GM23338 (cell line): Measurements from ENCODE around the gene BICC1. TPM values are rescaled to one million over a fixed set of nuclear protein-coding genes. Genes with fewer than 3 reads are reported as not detected.

Experiments used
- ATAC-seq: fragments of 200-7000 bp; cut with Tn5 transposase; 3 replicates; pipeline ENCODE4 v1.9.1; 2020
- DNase-seq: peaks from one replicate; pipeline ENCODE4 v3.0.0-alpha.2; 2015; ENCODE audit warnings: low spot score
- H2AFZ ChIP-seq: fragments of 200-600 bp; sonication (generic); 2 replicates; pipeline ENCODE4 v1.8.0; 2016; ENCODE audit warnings: antibody characterized with exemption, mild to moderate bottlenecking, moderate library complexity
- H3F3A ChIP-seq: fragments of 200-600 bp; sonication (generic); replicated peaks from 2 replicates; pipeline ENCODE4 v1.8.0; 2017; ENCODE audit warnings: antibody characterized with exemption, mixed run types, low read depth
- H3K27ac ChIP-seq: fragments of 200-600 bp; sonication (generic); 2 replicates; pipeline ENCODE4 v1.6.1; 2016; ENCODE audit warnings: low read depth
- H3K27me3 ChIP-seq: fragments of 200-600 bp; sonication (generic); 2 replicates; pipeline ENCODE4 v1.8.0; 2016; ENCODE audit warnings: mild to moderate bottlenecking, mixed run types, moderate library complexity; ENCODE audit not compliant: insufficient read depth
- H3K36me3 ChIP-seq: fragments of 200-600 bp; sonication (generic); 2 replicates; pipeline ENCODE4 v1.8.0; 2016; ENCODE audit warnings: mild to moderate bottlenecking; ENCODE audit not compliant: insufficient read depth
- H3K4me1 ChIP-seq: fragments of 200-600 bp; sonication (generic); 2 replicates; pipeline ENCODE4 v1.8.0; 2016; ENCODE audit warnings: mild to moderate bottlenecking, moderate library complexity; ENCODE audit not compliant: insufficient read depth
- H3K4me2 ChIP-seq: fragments of 200-600 bp; sonication (generic); 2 replicates; pipeline ENCODE4 v1.7.1; 2017; ENCODE audit warnings: mixed run types
- H3K4me3 ChIP-seq: fragments of 200-600 bp; sonication (generic); 2 replicates; pipeline ENCODE4 v1.6.1; 2016; ENCODE audit warnings: mixed run types
- H3K79me2 ChIP-seq: fragments of 200-600 bp; sonication (generic); replicated peaks from 2 replicates; pipeline ENCODE4 v1.8.0; 2017; ENCODE audit warnings: mild to moderate bottlenecking; ENCODE audit not compliant: insufficient read depth
- H3K9me2 ChIP-seq: fragments of 200-600 bp; sonication (generic); 2 replicates; pipeline ENCODE4 v1.8.0; 2017; ENCODE audit not compliant: insufficient read depth
- H4K20me1 ChIP-seq: fragments of 200-600 bp; sonication (generic); replicated peaks from 2 replicates; pipeline ENCODE4 v1.8.0; 2017; ENCODE audit warnings: mild to moderate bottlenecking; ENCODE audit not compliant: insufficient read depth
- H3K27ac Mint-ChIP-seq: 2 replicates; pipeline ENCODE4 v1.8.0; 2020; ENCODE audit warnings: inconsistent platforms, mild to moderate bottlenecking, moderate library complexity, mixed read lengths
- H3K27me3 Mint-ChIP-seq: 3 replicates; pipeline ENCODE4 v1.8.0; 2022; ENCODE audit warnings: low read depth, mild to moderate bottlenecking, moderate library complexity, mixed read lengths, inconsistent platforms; ENCODE audit not compliant: insufficient read depth, poor library complexity
- H3K36me3 Mint-ChIP-seq: 3 replicates; pipeline ENCODE4 v1.8.0; 2021; ENCODE audit warnings: low read depth, mild to moderate bottlenecking, inconsistent platforms, moderate library complexity, mixed read lengths
- H3K4me1 Mint-ChIP-seq: 3 replicates; pipeline ENCODE4 v1.8.0; 2020; ENCODE audit warnings: mild to moderate bottlenecking, inconsistent platforms, mixed read lengths
- H3K4me3 Mint-ChIP-seq: 3 replicates; pipeline ENCODE4 v1.8.0; 2021; ENCODE audit warnings: moderate library complexity, mild to moderate bottlenecking, inconsistent platforms, mixed read lengths
- H3K9me3 Mint-ChIP-seq: 3 replicates; pipeline ENCODE4 v1.8.0; 2020; ENCODE audit warnings: moderate library complexity, mild to moderate bottlenecking, inconsistent platforms, mixed read lengths
- EZH2 ChIP-seq: fragments of 200-600 bp; sonication (generic); IDR thresholded peaks from one replicate; pipeline ENCODE4 v1.8.0; 2017; ENCODE audit warnings: antibody characterized with exemption, mild to moderate bottlenecking, low read depth; ENCODE audit not compliant: unreplicated experiment
- NANOG ChIP-seq: IDR thresholded peaks from 2 replicates; pipeline ENCODE4 v1.6.1; 2016; ENCODE audit warnings: antibody characterized with exemption, borderline replicate concordance
- POLR2AphosphoS5 ChIP-seq: IDR thresholded peaks from 2 replicates; pipeline ENCODE4 v1.6.1; 2016; ENCODE audit warnings: antibody characterized with exemption, low read depth
- STAT1 ChIP-seq: IDR thresholded peaks from one replicate; pipeline ENCODE4 v1.6.1; 2016; ENCODE audit warnings: antibody characterized with exemption; ENCODE audit not compliant: unreplicated experiment
- ZNF114 ChIP-seq: fragments of 250-450 bp; sonication (Bioruptor Pico); IDR thresholded peaks from 2 replicates; pipeline ENCODE4 v1.5.0; 2020; ENCODE audit warnings: mild to moderate bottlenecking, moderate library complexity
- polyA plus RNA-seq: library from polyadenylated mRNA; unstranded; fragments of >200 nt; fragmentation: Nextera tagmentation; extraction: Ambion mirVana; gene quantifications from 2 replicates; pipeline ENCODE4 v1.2.1, GENCODE V29; 2016
- total RNA-seq: library from RNA; depleted of rRNA; stranded (reverse); fragments of >200 nt; shearing (Covaris generic); gene quantifications from 2 replicates; pipeline ENCODE4 v1.2.3, GENCODE V29; 2014
- TF ChIP-seq, protein P1 (sequence below), 2 experiments: fragments of 200-600 bp in 1 of 2; sonication (generic) in 1 of 2; conservative IDR thresholded peaks; 2 replicates each; pipeline versions ENCODE4 v1.5.1 to v1.6.1; 2016 to 2017; ENCODE audit warnings: antibody characterized with exemption in 2 of 2, low read depth in 2 of 2, mild to moderate bottlenecking in 2 of 2, moderate library complexity in 1 of 2
- TF ChIP-seq, protein P2 (sequence below): fragments of 250-450 bp; sonication (Bioruptor Pico); IDR thresholded peaks from 2 replicates; pipeline ENCODE4 v1.5.0; 2020; ENCODE audit warnings: mild to moderate bottlenecking, moderate library complexity
- TF ChIP-seq, protein P3 (sequence below): IDR thresholded peaks from 2 replicates; pipeline ENCODE4 v1.6.1; 2016; ENCODE audit warnings: antibody characterized with exemption
- TF ChIP-seq, protein P4 (sequence below): IDR thresholded peaks from one replicate; pipeline ENCODE4 v1.6.1; 2018; ENCODE audit warnings: antibody characterized with exemption; ENCODE audit not compliant: unreplicated experiment

BICC1 gene
- total and polyA plus RNA-seq, 2 experiments from 2014 or later: 1.3 to 2.2 TPM

DNA sequence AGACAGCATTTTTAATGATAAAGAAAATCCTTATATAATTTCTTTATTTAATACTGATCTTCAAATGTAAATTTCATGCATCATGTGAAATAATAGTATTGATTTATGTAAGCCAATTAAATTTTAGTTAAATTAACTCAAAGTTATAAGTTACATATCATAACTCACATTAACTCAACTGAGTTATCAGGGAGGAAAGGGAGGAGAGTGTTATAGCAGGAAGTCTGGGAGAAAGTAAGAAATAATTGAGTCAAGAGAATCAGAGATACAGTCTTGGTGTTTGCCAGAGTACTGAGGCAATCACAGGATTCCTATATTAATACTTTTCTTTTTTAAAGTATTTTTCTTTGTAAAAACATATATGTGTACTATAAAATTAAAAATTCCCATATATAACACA is 4.0 kb downstream of the BICC1 start:
- TF ChIP-seq NANOG (no peak), STAT1 (no peak), POLR2AphosphoS5 (no peak), ZNF114 (no peak)
- TF ChIP-seq, protein P1, sequence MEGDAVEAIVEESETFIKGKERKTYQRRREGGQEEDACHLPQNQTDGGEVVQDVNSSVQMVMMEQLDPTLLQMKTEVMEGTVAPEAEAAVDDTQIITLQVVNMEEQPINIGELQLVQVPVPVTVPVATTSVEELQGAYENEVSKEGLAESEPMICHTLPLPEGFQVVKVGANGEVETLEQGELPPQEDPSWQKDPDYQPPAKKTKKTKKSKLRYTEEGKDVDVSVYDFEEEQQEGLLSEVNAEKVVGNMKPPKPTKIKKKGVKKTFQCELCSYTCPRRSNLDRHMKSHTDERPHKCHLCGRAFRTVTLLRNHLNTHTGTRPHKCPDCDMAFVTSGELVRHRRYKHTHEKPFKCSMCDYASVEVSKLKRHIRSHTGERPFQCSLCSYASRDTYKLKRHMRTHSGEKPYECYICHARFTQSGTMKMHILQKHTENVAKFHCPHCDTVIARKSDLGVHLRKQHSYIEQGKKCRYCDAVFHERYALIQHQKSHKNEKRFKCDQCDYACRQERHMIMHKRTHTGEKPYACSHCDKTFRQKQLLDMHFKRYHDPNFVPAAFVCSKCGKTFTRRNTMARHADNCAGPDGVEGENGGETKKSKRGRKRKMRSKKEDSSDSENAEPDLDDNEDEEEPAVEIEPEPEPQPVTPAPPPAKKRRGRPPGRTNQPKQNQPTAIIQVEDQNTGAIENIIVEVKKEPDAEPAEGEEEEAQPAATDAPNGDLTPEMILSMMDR (conservative IDR thresholded peaks at IDR 0.05; ENCODE audit: low read depth in 2 of 2): no peak
- peaks cover 40% of the 10 kb centered on the region for H3K27me3 ChIP-seq

DNA sequence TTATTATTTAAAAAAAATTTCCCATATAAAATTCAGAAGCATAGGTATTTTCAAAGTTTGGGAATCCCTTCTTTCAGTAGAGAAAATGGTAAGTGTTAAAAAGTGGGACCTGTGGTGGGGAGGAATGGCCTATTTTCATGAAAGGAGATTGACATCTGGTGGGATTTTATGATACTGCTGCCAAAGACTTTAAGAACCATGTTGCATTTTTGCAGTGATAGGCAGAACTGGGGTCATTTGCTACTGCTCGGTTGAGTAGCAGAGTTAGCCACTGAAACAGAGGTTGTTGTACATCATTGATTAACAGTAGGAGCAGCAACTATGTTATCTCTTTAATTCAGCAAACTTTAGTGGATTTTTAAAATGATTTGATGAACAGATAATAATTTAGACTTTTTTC is 4.4 kb downstream of the BICC1 start:
- Mint-ChIP-seq H3K36me3 (no peaks in the 10 kb centered on the region; the same call in 2 of the 3 replicates), H3K9me3 (no peaks in the 10 kb centered on the region; the same call in 2 of the 3 replicates), H3K27ac (no peak overlapping the region), H3K4me3 (no peak overlapping the region), H3K27me3 (peaks cover 25% of the 10 kb centered on the region), H3K4me1 (peaks cover 11% of the 10 kb centered on the region)
- H3K79me2 ChIP-seq: no peaks in the 10 kb centered on the region
- ATAC-seq (no peak), DNase-seq (no peak)
- peaks cover 36% of the 10 kb centered on the region for H3K27me3 ChIP-seq
- no peaks in the 10 kb centered on the region for H4K20me1 ChIP-seq
- H3K36me3 ChIP-seq: no peaks in the 10 kb centered on the region
- H2AFZ ChIP-seq: no peak overlapping the region
- H3K9me2 ChIP-seq: no peaks in the 10 kb centered on the region
- H3K4me1 ChIP-seq: peaks cover 12% of the 10 kb centered on the region
- no peak overlapping the region for H3K4me3 ChIP-seq
- no peak overlapping the region for H3K27ac ChIP-seq
- no peaks in the 10 kb centered on the region; the same call in 1 of the 2 replicates for H3F3A ChIP-seq
- H3K4me2 ChIP-seq: no peak overlapping the region
- TF ChIP-seq, protein P2, sequence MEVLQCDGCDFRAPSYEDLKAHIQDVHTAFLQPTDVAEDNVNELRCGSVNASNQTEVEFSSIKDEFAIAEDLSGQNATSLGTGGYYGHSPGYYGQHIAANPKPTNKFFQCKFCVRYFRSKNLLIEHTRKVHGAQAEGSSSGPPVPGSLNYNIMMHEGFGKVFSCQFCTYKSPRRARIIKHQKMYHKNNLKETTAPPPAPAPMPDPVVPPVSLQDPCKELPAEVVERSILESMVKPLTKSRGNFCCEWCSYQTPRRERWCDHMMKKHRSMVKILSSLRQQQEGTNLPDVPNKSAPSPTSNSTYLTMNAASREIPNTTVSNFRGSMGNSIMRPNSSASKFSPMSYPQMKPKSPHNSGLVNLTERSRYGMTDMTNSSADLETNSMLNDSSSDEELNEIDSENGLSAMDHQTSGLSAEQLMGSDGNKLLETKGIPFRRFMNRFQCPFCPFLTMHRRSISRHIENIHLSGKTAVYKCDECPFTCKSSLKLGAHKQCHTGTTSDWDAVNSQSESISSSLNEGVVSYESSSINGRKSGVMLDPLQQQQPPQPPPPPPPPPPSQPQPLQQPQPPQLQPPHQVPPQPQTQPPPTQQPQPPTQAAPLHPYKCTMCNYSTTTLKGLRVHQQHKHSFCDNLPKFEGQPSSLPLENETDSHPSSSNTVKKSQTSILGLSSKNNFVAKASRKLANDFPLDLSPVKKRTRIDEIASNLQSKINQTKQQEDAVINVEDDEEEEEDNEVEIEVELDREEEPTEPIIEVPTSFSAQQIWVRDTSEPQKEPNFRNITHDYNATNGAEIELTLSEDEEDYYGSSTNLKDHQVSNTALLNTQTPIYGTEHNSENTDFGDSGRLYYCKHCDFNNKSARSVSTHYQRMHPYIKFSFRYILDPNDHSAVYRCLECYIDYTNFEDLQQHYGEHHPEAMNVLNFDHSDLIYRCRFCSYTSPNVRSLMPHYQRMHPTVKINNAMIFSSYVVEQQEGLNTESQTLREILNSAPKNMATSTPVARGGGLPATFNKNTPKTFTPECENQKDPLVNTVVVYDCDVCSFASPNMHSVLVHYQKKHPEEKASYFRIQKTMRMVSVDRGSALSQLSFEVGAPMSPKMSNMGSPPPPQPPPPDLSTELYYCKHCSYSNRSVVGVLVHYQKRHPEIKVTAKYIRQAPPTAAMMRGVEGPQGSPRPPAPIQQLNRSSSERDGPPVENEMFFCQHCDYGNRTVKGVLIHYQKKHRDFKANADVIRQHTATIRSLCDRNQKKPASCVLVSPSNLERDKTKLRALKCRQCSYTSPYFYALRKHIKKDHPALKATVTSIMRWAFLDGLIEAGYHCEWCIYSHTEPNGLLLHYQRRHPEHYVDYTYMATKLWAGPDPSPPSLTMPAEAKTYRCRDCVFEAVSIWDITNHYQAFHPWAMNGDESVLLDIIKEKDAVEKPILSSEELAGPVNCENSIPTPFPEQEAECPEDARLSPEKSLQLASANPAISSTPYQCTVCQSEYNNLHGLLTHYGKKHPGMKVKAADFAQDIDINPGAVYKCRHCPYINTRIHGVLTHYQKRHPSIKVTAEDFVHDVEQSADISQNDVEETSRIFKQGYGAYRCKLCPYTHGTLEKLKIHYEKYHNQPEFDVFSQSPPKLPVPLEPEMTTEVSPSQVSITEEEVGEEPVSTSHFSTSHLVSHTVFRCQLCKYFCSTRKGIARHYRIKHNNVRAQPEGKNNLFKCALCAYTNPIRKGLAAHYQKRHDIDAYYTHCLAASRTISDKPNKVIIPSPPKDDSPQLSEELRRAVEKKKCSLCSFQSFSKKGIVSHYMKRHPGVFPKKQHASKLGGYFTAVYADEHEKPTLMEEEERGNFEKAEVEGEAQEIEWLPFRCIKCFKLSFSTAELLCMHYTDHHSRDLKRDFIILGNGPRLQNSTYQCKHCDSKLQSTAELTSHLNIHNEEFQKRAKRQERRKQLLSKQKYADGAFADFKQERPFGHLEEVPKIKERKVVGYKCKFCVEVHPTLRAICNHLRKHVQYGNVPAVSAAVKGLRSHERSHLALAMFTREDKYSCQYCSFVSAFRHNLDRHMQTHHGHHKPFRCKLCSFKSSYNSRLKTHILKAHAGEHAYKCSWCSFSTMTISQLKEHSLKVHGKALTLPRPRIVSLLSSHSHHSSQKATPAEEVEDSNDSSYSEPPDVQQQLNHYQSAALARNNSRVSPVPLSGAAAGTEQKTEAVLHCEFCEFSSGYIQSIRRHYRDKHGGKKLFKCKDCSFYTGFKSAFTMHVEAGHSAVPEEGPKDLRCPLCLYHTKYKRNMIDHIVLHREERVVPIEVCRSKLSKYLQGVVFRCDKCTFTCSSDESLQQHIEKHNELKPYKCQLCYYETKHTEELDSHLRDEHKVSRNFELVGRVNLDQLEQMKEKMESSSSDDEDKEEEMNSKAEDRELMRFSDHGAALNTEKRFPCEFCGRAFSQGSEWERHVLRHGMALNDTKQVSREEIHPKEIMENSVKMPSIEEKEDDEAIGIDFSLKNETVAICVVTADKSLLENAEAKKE (CRISPR knock-in tag): no peak
- TF ChIP-seq NANOG (no peak), EZH2 (no peak), POLR2AphosphoS5 (no peak), STAT1 (no peak)
- TF ChIP-seq, protein P3, sequence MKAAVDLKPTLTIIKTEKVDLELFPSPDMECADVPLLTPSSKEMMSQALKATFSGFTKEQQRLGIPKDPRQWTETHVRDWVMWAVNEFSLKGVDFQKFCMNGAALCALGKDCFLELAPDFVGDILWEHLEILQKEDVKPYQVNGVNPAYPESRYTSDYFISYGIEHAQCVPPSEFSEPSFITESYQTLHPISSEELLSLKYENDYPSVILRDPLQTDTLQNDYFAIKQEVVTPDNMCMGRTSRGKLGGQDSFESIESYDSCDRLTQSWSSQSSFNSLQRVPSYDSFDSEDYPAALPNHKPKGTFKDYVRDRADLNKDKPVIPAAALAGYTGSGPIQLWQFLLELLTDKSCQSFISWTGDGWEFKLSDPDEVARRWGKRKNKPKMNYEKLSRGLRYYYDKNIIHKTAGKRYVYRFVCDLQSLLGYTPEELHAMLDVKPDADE: no peak
- TF ChIP-seq, protein P4, sequence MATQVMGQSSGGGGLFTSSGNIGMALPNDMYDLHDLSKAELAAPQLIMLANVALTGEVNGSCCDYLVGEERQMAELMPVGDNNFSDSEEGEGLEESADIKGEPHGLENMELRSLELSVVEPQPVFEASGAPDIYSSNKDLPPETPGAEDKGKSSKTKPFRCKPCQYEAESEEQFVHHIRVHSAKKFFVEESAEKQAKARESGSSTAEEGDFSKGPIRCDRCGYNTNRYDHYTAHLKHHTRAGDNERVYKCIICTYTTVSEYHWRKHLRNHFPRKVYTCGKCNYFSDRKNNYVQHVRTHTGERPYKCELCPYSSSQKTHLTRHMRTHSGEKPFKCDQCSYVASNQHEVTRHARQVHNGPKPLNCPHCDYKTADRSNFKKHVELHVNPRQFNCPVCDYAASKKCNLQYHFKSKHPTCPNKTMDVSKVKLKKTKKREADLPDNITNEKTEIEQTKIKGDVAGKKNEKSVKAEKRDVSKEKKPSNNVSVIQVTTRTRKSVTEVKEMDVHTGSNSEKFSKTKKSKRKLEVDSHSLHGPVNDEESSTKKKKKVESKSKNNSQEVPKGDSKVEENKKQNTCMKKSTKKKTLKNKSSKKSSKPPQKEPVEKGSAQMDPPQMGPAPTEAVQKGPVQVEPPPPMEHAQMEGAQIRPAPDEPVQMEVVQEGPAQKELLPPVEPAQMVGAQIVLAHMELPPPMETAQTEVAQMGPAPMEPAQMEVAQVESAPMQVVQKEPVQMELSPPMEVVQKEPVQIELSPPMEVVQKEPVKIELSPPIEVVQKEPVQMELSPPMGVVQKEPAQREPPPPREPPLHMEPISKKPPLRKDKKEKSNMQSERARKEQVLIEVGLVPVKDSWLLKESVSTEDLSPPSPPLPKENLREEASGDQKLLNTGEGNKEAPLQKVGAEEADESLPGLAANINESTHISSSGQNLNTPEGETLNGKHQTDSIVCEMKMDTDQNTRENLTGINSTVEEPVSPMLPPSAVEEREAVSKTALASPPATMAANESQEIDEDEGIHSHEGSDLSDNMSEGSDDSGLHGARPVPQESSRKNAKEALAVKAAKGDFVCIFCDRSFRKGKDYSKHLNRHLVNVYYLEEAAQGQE: no peak

More for the DNA sequence above, 4.0 kb downstream of the BICC1 start:
- H3F3A ChIP-seq: no peaks in the 10 kb centered on the region; the same call in 1 of the 2 replicates
- ATAC-seq (no peak), DNase-seq (no peak)
- Mint-ChIP-seq H3K4me1 (peaks cover 11% of the 10 kb centered on the region), H3K9me3 (no peaks in the 10 kb centered on the region; the same call in 2 of the 3 replicates), H3K27me3 (peaks cover 28% of the 10 kb centered on the region), H3K36me3 (no peaks in the 10 kb centered on the region; the same call in 2 of the 3 replicates), H3K4me3 (no peak overlapping the region), H3K27ac (no peak overlapping the region)
- no peak overlapping the region for H3K4me2 ChIP-seq
- H3K36me3 ChIP-seq: no peaks in the 10 kb centered on the region
- H3K27ac ChIP-seq: no peak overlapping the region
- peaks cover 17% of the 10 kb centered on the region for H3K4me1 ChIP-seq
- no peaks in the 10 kb centered on the region for H4K20me1 ChIP-seq
- no peaks in the 10 kb centered on the region for H3K9me2 ChIP-seq
- no peak overlapping the region for H2AFZ ChIP-seq
- H3K4me3 ChIP-seq: no peak overlapping the region
- no peaks in the 10 kb centered on the region for H3K79me2 ChIP-seq
